Breast epithelium (tissue), 4 donors: ENCODE results near the gene COQ9. TPM values are rescaled to one million over a fixed set of nuclear protein-coding genes. Genes with fewer than 3 reads are reported as not detected.

ENCODE experiments used
- DNase-seq, 2 donors: peaks; one replicate each; pipeline ENCODE4 v3.0.0-alpha.2; 2019; ENCODE audit warnings: low spot score in 2 of 2
- H3K27ac ChIP-seq, 2 donors: fragments of 200-600 bp; sonication (generic) in 1 of 2; one replicate each; pipeline ENCODE4 v1.5.1; 2016 to 2019; ENCODE audit warnings: mild to moderate bottlenecking in 1 of 2
- H3K27me3 ChIP-seq, 2 donors: fragments of 200-600 bp; sonication (generic) in 1 of 2; one replicate each; pipeline versions ENCODE4 v1.5.1 to v1.6.0; 2017 to 2019; ENCODE audit warnings: control low read depth in 1 of 2, mild to moderate bottlenecking in 1 of 2
- H3K36me3 ChIP-seq: fragments of 200-600 bp; one replicate; pipeline ENCODE4 v1.5.1; 2019
- H3K4me1 ChIP-seq, 2 donors: fragments of 200-600 bp; sonication (generic); one replicate each; pipeline ENCODE4 v1.5.1; 2016 to 2019; ENCODE audit warnings: control low read depth in 1 of 2
- H3K4me3 ChIP-seq, 3 donors: fragments of 200-600 bp; sonication (generic); 1 replicate in 2 of 3; 2 replicates in 1 of 3; pipeline ENCODE4 v1.5.1; 2016 to 2019; ENCODE audit warnings: mild to moderate bottlenecking in 3 of 3, moderate library complexity in 2 of 3
- H3K9me3 ChIP-seq, 2 donors: fragments of 200-600 bp; sonication (generic) in 1 of 2; one replicate each; pipeline ENCODE4 v1.5.1; 2016 to 2019; ENCODE audit warnings: control low read depth in 1 of 2
- CTCF ChIP-seq, 3 donors: fragments of 450-650 bp; IDR thresholded peaks; one replicate each; pipeline ENCODE4 v1.5.1; 2016 to 2017; ENCODE audit warnings: antibody characterized with exemption in 3 of 3, mild to moderate bottlenecking in 3 of 3, moderate library complexity in 3 of 3
- POLR2A ChIP-seq: fragments of 450-650 bp; IDR thresholded peaks from one replicate; pipeline ENCODE4 v1.6.1; 2016; ENCODE audit warnings: antibody characterized with exemption, mild to moderate bottlenecking, moderate library complexity
- POLR2AphosphoS5 ChIP-seq, 3 donors: sonication (generic); formaldehyde crosslinking; IDR thresholded peaks; one replicate each; pipeline ENCODE4 v1.6.1; 2017; ENCODE audit warnings: antibody characterized with exemption in 3 of 3
- intact Hi-C: fragments of 100-400 bp; cut with DNase I; formaldehyde crosslinking; loops from one replicate; pipeline ENCODE4 v1.15.1; 2023; ENCODE audit warnings: low total_unique reads
- total RNA-seq, 3 donors: library from RNA; depleted of rRNA; stranded (reverse); fragments of >200 nt; gene quantifications; one replicate each; pipeline ENCODE4 v1.1.0, GENCODE V29; 2016

COQ9 gene
- total RNA-seq, 3 donors from 2014 or later: 36.0 to 42.6 (median 40.7) TPM

DNA sequence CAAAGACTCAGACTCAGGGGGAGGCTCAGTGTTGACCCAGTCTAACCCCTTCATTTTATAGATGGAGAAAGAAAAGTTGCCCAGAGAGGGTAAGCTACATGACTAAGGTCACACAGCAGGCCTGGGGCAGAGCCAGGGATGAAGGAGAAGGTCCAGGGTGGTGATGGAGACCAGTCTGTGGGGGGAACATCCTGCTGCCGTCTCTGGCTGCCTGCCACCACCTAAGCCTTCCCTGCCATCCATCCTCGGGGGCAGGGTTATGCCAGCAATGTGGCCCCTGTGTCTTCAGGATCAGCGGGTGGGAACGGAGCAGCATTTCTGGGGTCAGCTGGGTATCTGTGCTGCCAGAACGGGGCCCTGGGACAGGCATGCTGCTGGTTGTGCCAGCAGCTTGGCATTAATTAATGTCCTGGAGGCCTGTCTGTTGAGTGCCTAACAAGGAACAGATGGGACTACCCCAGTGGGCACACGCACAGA, 33.5 kb downstream of the COQ9 start:
- Histone ChIP-seq H3K36me3 (no peaks in the 10 kb centered on the region), H3K4me1 (peaks cover 0 to 18% of the 10 kb centered on the region in 2 donors), H3K27me3 (no peaks in the 10 kb centered on the region), H3K4me3 (no peak overlapping the region), H3K9me3 (no peaks in the 10 kb centered on the region), H3K27ac (peak overlapping the region in 1 of 2 donors; percentile 70)
- DNase-seq: peak in 1 of 2 donors; percentile 30
- TF ChIP-seq CTCF (IDR thresholded peaks at IDR 0.05) (no peak), POLR2A (no peak), POLR2AphosphoS5 (IDR thresholded peaks at IDR 0.05) (no peak)
- intact Hi-C loops: no loop called here

DNA sequence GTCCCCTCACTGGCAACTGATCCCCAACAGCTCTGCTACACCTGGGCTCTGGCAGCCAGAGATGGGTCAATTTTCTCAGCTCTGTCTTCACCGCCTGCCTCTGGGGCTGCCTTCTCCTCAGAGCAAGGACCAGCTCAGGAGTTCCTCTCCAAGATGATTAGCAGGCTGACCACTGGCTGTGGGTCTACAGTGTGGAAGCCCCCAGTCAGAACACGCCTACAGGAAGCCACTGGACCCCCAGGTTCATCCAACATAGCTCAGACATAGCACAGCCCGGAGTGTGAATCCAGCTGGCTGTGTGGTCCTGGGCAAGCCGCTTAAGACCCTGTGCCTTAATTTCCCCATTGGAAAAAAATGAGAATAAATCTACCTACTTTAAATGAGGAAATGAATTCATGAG, 34.1 kb downstream of the COQ9 start:
- no peaks in the 10 kb centered on the region for H3K9me3 ChIP-seq
- DNase-seq: peak in 1 of 2 donors; percentile 9
- no peak overlapping the region for H3K4me3 ChIP-seq
- TF ChIP-seq CTCF (IDR thresholded peaks at IDR 0.05): no peak
- TF ChIP-seq POLR2A: no peak
- no peak for TF ChIP-seq POLR2AphosphoS5 (IDR thresholded peaks at IDR 0.05)
- H3K27ac ChIP-seq: peak overlapping the region in 1 of 2 donors; percentile 23
- no peaks in the 10 kb centered on the region for H3K36me3 ChIP-seq
- peaks cover 0 to 18% of the 10 kb centered on the region in 2 donors for H3K4me1 ChIP-seq
- intact Hi-C loops: no loop called here
- H3K27me3 ChIP-seq: no peaks in the 10 kb centered on the region

DNA sequence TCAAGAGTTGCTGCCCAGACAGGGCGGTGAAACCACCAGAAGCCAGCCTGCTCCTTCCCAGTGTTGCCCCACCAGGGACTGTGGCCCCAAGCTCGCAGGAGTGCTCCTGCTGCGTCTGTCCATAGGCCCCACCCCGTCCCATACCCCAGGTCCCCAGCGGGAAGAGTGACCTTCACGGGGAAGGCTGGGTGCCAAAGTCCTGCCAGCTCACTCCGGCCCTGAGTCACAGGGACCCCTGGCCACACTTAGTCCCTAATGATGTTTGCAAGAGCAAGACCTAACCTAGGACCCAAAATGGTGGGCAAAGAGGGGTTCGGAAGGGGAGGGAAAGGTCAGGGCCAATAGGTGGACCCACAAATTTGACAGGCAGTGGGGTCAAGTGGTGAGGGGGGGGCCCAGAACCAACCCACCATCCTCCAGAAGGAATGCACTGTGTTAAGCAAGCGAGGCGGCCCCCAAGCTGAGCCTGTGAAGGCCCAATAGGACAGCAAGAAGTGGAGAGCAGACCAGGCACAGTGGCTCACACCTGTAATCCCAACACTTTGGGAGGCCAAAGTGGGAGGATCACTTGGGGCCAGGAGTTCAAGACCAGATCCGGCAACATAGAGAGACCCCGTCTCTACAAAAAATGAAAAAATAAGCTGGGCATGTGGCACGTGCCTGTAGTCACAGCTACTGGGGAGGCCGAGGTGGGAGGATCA, 35.7 kb downstream of the COQ9 start:
- intact Hi-C loops: no loop called here
- Histone ChIP-seq H3K27me3 (no peaks in the 10 kb centered on the region), H3K9me3 (no peaks in the 10 kb centered on the region), H3K4me1 (peaks cover 0 to 24% of the 10 kb centered on the region in 2 donors), H3K27ac (no peak overlapping the region), H3K4me3 (no peak overlapping the region), H3K36me3 (no peaks in the 10 kb centered on the region)
- TF ChIP-seq CTCF (IDR thresholded peaks at IDR 0.05) (no peak), POLR2A (no peak), POLR2AphosphoS5 (IDR thresholded peaks at IDR 0.05) (no peak)
- DNase-seq: peak in 1 of 2 donors; percentile 38

- peak overlapping the region in 1 of 2 donors; percentile 60 for H3K27ac ChIP-seq
- TF ChIP-seq POLR2AphosphoS5 (IDR thresholded peaks at IDR 0.05): no peak
- no peak for TF ChIP-seq POLR2A
- TF ChIP-seq CTCF (IDR thresholded peaks at IDR 0.05): no peak
- DNase-seq: peak in 1 of 2 donors; percentile 58
- H3K27me3 ChIP-seq: no peaks in the 10 kb centered on the region
- H3K9me3 ChIP-seq: no peaks in the 10 kb centered on the region
- H3K4me3 ChIP-seq: peak overlapping the region in 1 of 3 donors; percentile 30
- H3K4me1 ChIP-seq: peaks cover 0 to 23% of the 10 kb centered on the region in 2 donors
- no peaks in the 10 kb centered on the region for H3K36me3 ChIP-seq
- intact Hi-C loops: no loop called here
Measured at GRCh38 chr16:57483725-57484514, 36.6 kb downstream of the COQ9 start.

DNA sequence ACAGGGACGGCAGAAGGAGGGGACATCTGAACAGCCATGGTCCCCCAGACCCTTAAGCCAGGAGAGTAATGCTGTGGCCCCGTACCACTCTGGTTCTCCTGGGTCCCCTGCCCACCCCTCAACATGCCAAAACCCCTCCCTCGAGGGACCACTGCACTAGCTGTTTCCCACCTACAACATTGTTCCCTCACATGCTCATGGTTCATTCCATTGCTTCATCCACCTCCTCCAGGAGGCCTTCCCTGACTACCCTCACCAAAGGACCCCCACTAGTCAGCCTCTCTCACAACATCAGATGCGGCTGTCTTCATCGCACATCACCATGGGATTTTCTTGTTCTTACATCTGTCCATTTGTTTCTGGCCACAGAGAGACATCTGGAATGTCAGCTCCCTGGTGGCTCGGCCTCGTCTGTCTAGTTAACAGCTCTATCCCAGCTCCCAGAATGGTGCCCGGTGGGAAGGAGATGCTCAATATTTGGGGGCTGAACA, 37.3 kb downstream of the COQ9 start:
- Histone ChIP-seq H3K9me3 (no peaks in the 10 kb centered on the region), H3K27me3 (no peaks in the 10 kb centered on the region), H3K36me3 (no peaks in the 10 kb centered on the region), H3K4me1 (peaks cover 0 to 16% of the 10 kb centered on the region in 2 donors), H3K4me3 (no peak overlapping the region), H3K27ac (peak overlapping the region in 1 of 2 donors; percentile 60)
- no peak for TF ChIP-seq POLR2AphosphoS5 (IDR thresholded peaks at IDR 0.05)
- no peak for TF ChIP-seq POLR2A
- TF ChIP-seq CTCF (IDR thresholded peaks at IDR 0.05): no peak
- intact Hi-C loops: no loop called here
- DNase-seq: peak in 1 of 2 donors; percentile 39
